Panc1 (cell line): Measurements from ENCODE around the gene COMMD1. TPM values are rescaled to one million over a fixed set of nuclear protein-coding genes. Genes with fewer than 3 reads are reported as not detected.

ENCODE experiments used
- ATAC-seq: fragments of 200-7000 bp; cut with Tn5 transposase; 2 replicates; pipeline ENCODE4 v1.9.1; 2020; ENCODE audit warnings: mild to moderate bottlenecking, moderate library complexity
- BruUV-seq: library from RNA; stranded (reverse); fragments of 400-500 nt; replicated peaks from 2 replicates; lab custom pipeline; 2021; lab: Mats Ljungman, UMichigan
- CTCF ChIA-PET: fragments of 300-600 bp; sonication (Branson Sonifier 250); formaldehyde crosslinking; loops from one replicate; lab custom pipeline; 2022; ENCODE audit warnings: antibody characterized with exemption; lab: Charles Lee
- POLR2A ChIA-PET: fragments of 300-600 bp; sonication (Branson Sonifier 250); formaldehyde crosslinking; loops from one replicate; lab custom pipeline; 2022; ENCODE audit warnings: antibody characterized with exemption; lab: Charles Lee
- DNase-seq: peaks from one replicate; pipeline ENCODE4 v3.0.0-alpha.2; 2010; ENCODE audit warnings: low read depth, low spot score
- H3K27ac ChIP-seq: 2 replicates; pipeline ENCODE4 v1.5.1; 2011; ENCODE audit warnings: mild to moderate bottlenecking, low read length, inconsistent platforms
- H3K27me3 ChIP-seq: fragments of 200-500 bp; sonication (Bioruptor generic); 2 replicates; pipeline ENCODE4 v1.6.0; 2014; ENCODE audit warnings: low read length, inconsistent platforms; ENCODE audit not compliant: control insufficient read depth, insufficient read depth
- H3K36me3 ChIP-seq: fragments of 200-500 bp; sonication (Bioruptor generic); 2 replicates; pipeline ENCODE4 v1.5.1; 2014; ENCODE audit warnings: inconsistent platforms, mild to moderate bottlenecking, low read length, moderate library complexity; ENCODE audit not compliant: control insufficient read depth, insufficient read depth
- H3K4me1 ChIP-seq: 2 replicates; pipeline ENCODE4 v1.5.1; 2011; ENCODE audit warnings: inconsistent platforms, mild to moderate bottlenecking, low read length, moderate library complexity; ENCODE audit not compliant: control insufficient read depth, insufficient read depth
- H3K4me3 ChIP-seq, 2 experiments: 2 replicates each; pipeline ENCODE4 v1.5.1; 2011 to 2012; ENCODE audit warnings: low read depth in 2 of 2, low read length in 2 of 2, mild to moderate bottlenecking in 2 of 2, inconsistent platforms in 1 of 2, moderate library complexity in 1 of 2
- H3K9me3 ChIP-seq: fragments of 200-500 bp; sonication (Bioruptor generic); 2 replicates; pipeline ENCODE4 v1.5.1; 2014; ENCODE audit warnings: low read depth, mild to moderate bottlenecking, inconsistent platforms, low read length, moderate library complexity; ENCODE audit not compliant: control insufficient read depth, insufficient read depth
- POLR2AphosphoS5 ChIP-seq: IDR thresholded peaks from 2 replicates; pipeline ENCODE4 v1.6.1; 2012; ENCODE audit warnings: mild to moderate bottlenecking, low read depth, low read length, moderate library complexity
- SIN3A ChIP-seq: IDR thresholded peaks from 2 replicates; pipeline ENCODE4 v1.6.1; 2012; ENCODE audit warnings: low read depth, mild to moderate bottlenecking, low read length, moderate library complexity, borderline replicate concordance; ENCODE audit not compliant: insufficient read depth
- TCF7L2 ChIP-seq: IDR thresholded peaks from 2 replicates; pipeline ENCODE4 v1.6.1; 2011; ENCODE audit warnings: mild to moderate bottlenecking, low read depth, low read length, inconsistent platforms
- in situ Hi-C: cut with HindIII; loops from 2 replicates; pipeline ENCODE4 v1.10.0; 2016; ENCODE audit warnings: low sequenced_read_pairs, low pct_unique_long_range_greater_than_20kb
- intact Hi-C: fragments of 100-400 bp; cut with micrococcal nuclease; formaldehyde crosslinking; loops from one replicate; pipeline ENCODE4 v1.10.0; 2022; ENCODE audit not compliant: unreplicated experiment
- total RNA-seq: library from RNA; stranded (reverse); gene quantifications from one replicate; pipeline ENCODE4 v1.2.1, GENCODE V29; 2021; ENCODE audit not compliant: unreplicated experiment
- TF ChIP-seq, protein P1 (sequence below), 2 experiments: IDR thresholded peaks; 2 replicates each; pipeline ENCODE4 v1.6.1; 2011 to 2012; ENCODE audit warnings: low read depth in 2 of 2, control low read depth in 1 of 2, low read length in 1 of 2, mild to moderate bottlenecking in 1 of 2, moderate library complexity in 1 of 2; ENCODE audit not compliant: insufficient read depth in 1 of 2
- TF ChIP-seq, protein P2 (sequence below): fragments of 450-650 bp; IDR thresholded peaks from 2 replicates; pipeline ENCODE4 v1.5.1; 2017; ENCODE audit warnings: mild to moderate bottlenecking

Gene COMMD1
- total RNA-seq, 1 experiment from 2014 or later: 40.3 TPM

DNA sequence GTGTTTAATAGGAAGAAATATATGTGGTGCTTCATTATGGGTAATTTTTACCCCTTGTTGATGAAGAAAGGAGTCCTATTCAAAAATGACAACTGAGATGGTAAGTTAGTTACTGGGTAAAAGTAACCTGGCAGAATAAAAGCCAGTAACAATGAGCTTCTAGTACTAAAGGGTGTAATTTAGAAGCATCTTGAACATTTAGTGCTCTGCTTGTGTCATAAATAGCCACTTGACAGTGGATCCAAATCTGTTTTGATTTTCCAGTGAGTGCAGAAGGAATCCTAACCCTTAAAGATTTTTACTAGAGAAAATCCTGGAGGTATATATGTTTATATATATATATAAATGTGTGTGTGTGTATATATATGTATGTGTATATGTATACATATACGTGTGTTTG, 15.1 kb downstream of the COMMD1 start:
- POLR2A ChIA-PET: no interaction called here
- CTCF ChIA-PET: no interaction called here
- in situ Hi-C loops (no loop called here), intact Hi-C loops (no loop called here)
- no peaks in the 10 kb centered on the region for H3K4me1 ChIP-seq
- H3K27me3 ChIP-seq: no peaks in the 10 kb centered on the region
- H3K9me3 ChIP-seq: no peaks in the 10 kb centered on the region
- no peak overlapping the region for H3K4me3 ChIP-seq
- TF ChIP-seq SIN3A: no peak
- TF ChIP-seq, protein P1, sequence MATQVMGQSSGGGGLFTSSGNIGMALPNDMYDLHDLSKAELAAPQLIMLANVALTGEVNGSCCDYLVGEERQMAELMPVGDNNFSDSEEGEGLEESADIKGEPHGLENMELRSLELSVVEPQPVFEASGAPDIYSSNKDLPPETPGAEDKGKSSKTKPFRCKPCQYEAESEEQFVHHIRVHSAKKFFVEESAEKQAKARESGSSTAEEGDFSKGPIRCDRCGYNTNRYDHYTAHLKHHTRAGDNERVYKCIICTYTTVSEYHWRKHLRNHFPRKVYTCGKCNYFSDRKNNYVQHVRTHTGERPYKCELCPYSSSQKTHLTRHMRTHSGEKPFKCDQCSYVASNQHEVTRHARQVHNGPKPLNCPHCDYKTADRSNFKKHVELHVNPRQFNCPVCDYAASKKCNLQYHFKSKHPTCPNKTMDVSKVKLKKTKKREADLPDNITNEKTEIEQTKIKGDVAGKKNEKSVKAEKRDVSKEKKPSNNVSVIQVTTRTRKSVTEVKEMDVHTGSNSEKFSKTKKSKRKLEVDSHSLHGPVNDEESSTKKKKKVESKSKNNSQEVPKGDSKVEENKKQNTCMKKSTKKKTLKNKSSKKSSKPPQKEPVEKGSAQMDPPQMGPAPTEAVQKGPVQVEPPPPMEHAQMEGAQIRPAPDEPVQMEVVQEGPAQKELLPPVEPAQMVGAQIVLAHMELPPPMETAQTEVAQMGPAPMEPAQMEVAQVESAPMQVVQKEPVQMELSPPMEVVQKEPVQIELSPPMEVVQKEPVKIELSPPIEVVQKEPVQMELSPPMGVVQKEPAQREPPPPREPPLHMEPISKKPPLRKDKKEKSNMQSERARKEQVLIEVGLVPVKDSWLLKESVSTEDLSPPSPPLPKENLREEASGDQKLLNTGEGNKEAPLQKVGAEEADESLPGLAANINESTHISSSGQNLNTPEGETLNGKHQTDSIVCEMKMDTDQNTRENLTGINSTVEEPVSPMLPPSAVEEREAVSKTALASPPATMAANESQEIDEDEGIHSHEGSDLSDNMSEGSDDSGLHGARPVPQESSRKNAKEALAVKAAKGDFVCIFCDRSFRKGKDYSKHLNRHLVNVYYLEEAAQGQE (IDR thresholded peaks at IDR 0.05; ENCODE audit: insufficient read depth in 1 of 2, low read depth in 2 of 2, low read length in 1 of 2): no peak
- TF ChIP-seq POLR2AphosphoS5: no peak
- TF ChIP-seq, protein P2, sequence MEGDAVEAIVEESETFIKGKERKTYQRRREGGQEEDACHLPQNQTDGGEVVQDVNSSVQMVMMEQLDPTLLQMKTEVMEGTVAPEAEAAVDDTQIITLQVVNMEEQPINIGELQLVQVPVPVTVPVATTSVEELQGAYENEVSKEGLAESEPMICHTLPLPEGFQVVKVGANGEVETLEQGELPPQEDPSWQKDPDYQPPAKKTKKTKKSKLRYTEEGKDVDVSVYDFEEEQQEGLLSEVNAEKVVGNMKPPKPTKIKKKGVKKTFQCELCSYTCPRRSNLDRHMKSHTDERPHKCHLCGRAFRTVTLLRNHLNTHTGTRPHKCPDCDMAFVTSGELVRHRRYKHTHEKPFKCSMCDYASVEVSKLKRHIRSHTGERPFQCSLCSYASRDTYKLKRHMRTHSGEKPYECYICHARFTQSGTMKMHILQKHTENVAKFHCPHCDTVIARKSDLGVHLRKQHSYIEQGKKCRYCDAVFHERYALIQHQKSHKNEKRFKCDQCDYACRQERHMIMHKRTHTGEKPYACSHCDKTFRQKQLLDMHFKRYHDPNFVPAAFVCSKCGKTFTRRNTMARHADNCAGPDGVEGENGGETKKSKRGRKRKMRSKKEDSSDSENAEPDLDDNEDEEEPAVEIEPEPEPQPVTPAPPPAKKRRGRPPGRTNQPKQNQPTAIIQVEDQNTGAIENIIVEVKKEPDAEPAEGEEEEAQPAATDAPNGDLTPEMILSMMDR: no peak
- TF ChIP-seq TCF7L2: no peak
- BruUV-seq: no TSS peak
- H3K36me3 ChIP-seq: no peaks in the 10 kb centered on the region
- DNase-seq: no peak
- ATAC-seq: no peak
- H3K27ac ChIP-seq: no peak overlapping the region

DNA sequence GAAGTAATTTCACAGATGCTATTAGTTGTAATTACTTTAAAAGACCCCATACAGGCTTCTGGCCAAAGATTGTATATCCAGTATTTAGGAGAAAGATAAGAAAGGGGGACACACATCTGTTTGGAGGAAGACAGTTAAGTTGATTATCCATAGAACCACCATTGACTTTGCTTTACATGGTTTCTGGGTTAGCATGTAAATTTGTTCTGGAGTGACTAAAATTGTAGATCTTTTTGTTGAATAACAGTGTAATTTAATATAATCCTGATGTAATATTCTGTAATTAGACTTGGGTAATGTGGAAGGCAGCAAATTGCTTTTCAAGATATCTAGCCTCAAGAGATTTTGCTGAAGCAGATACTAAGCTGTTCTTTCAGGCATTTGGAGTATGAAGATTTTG, 17.2 kb downstream of the COMMD1 start:
- ChIA-PET CTCF (interaction anchor here (0.6 kb wide), 1 partner anchor 370 kb away, joined by 15 read pairs; no protein-coding TSS in a partner anchor), POLR2A (no interaction called here)
- intact Hi-C loops (no loop called here), in situ Hi-C loops (no loop called here)
- ATAC-seq: no peak
- Histone ChIP-seq H3K36me3 (no peaks in the 10 kb centered on the region), H3K27me3 (no peaks in the 10 kb centered on the region), H3K4me3 (no peak overlapping the region), H3K9me3 (no peaks in the 10 kb centered on the region), H3K27ac (no peak overlapping the region), H3K4me1 (no peaks in the 10 kb centered on the region)
- no TSS peak for BruUV-seq
- TF ChIP-seq, protein P1 (IDR thresholded peaks at IDR 0.05; ENCODE audit: insufficient read depth in 1 of 2, low read depth in 2 of 2, low read length in 1 of 2): no peak
- TF ChIP-seq TCF7L2 (no peak), POLR2AphosphoS5 (no peak), SIN3A (no peak)
- TF ChIP-seq, protein P2: no peak
- DNase-seq: no peak
